ENCODE results near the gene FSTL1. TPM values are rescaled to one million over a fixed set of nuclear protein-coding genes. Genes with fewer than 3 reads are reported as not detected.

FSTL1 gene
- total and polyA plus RNA-seq, 2 experiments from 2014 or later, result 50.8 to 258 TPM

GRCh38 chr3:120410541-120410940 lies 40.3 kb downstream of the FSTL1 start:
- Histone ChIP-seq H4K20me1 (replicated peaks; ENCODE audit: insufficient read depth) (no peaks in the 10 kb centered on the region; the same call in 1 of the 2 replicates), H3K4me1 (ENCODE audit: insufficient read depth) (no peaks in the 10 kb centered on the region), H3K79me2 (replicated peaks; ENCODE audit: insufficient read depth) (no peaks in the 10 kb centered on the region), H3K4me3 (no peak overlapping the region), H3K27me3 (ENCODE audit: insufficient read depth) (no peaks in the 10 kb centered on the region), H3K9me2 (ENCODE audit: insufficient read depth) (no peaks in the 10 kb centered on the region), H3F3A (replicated peaks; ENCODE audit: low read depth) (no peaks in the 10 kb centered on the region), H2AFZ (no peak overlapping the region), H3K36me3 (ENCODE audit: insufficient read depth) (peaks cover 69% of the 10 kb centered on the region), H3K4me2 (no peak overlapping the region), H3K27ac (ENCODE audit: low read depth) (no peak overlapping the region)
- H3K4me1 Mint-ChIP-seq, result no peaks in the 10 kb centered on the region; the same call in 2 of the 3 replicates
- no peak for DNase-seq (ENCODE audit: low spot score)
- no peaks in the 10 kb centered on the region for H3K27me3 Mint-ChIP-seq (ENCODE audit: insufficient read depth, low read depth, poor library complexity)
- ATAC-seq, result no peak
- H3K36me3 Mint-ChIP-seq (ENCODE audit: low read depth), result peaks cover 93% of the 10 kb centered on the region
- no peak overlapping the region for H3K4me3 Mint-ChIP-seq
- H3K9me3 Mint-ChIP-seq, result no peaks in the 10 kb centered on the region; the same call in 2 of the 3 replicates
- TF ChIP-seq REST (IDR thresholded peaks at IDR 0.05; ENCODE audit: unreplicated experiment) (no peak), ZNF331 (CRISPR knock-in tag; IDR thresholded peaks at IDR 0.05; ENCODE audit: low read depth) (no peak), ZNF114 (CRISPR knock-in tag; IDR thresholded peaks at IDR 0.05) (no peak), CTCF (conservative IDR thresholded peaks at IDR 0.05; ENCODE audit: low read depth in 2 of 2) (no peak), EZH2phosphoT487 (IDR thresholded peaks at IDR 0.05; ENCODE audit: unreplicated experiment) (no peak), STAT1 (IDR thresholded peaks at IDR 0.05; ENCODE audit: unreplicated experiment) (no peak), ETS1 (IDR thresholded peaks at IDR 0.05) (no peak)
- no peak overlapping the region for H3K27ac Mint-ChIP-seq

GRCh38 chr3:120410116-120410515 lies 40.7 kb downstream of the FSTL1 start:
- H3K4me3 Mint-ChIP-seq, result no peak overlapping the region
- no peaks in the 10 kb centered on the region for H3K9me2 ChIP-seq (ENCODE audit: insufficient read depth)
- no peak overlapping the region for H2AFZ ChIP-seq
- no peak overlapping the region for H3K27ac ChIP-seq (ENCODE audit: low read depth)
- H3K27me3 ChIP-seq (ENCODE audit: insufficient read depth), result no peaks in the 10 kb centered on the region
- H3K4me2 ChIP-seq, result no peak overlapping the region
- ATAC-seq, result no peak
- no peak for DNase-seq (ENCODE audit: low spot score)
- peaks cover 91% of the 10 kb centered on the region for H3K36me3 Mint-ChIP-seq (ENCODE audit: low read depth)
- no peaks in the 10 kb centered on the region for H3K27me3 Mint-ChIP-seq (ENCODE audit: insufficient read depth, low read depth, poor library complexity)
- no peaks in the 10 kb centered on the region for H3K4me1 ChIP-seq (ENCODE audit: insufficient read depth)
- no peaks in the 10 kb centered on the region for H3K79me2 ChIP-seq (replicated peaks; ENCODE audit: insufficient read depth)
- H3F3A ChIP-seq (replicated peaks; ENCODE audit: low read depth), result no peaks in the 10 kb centered on the region
- no peaks in the 10 kb centered on the region; the same call in 1 of the 2 replicates for H4K20me1 ChIP-seq (replicated peaks; ENCODE audit: insufficient read depth)
- no peak overlapping the region for H3K27ac Mint-ChIP-seq
- H3K4me1 Mint-ChIP-seq, result no peaks in the 10 kb centered on the region; the same call in 2 of the 3 replicates
- H3K9me3 Mint-ChIP-seq, result no peaks in the 10 kb centered on the region
- H3K36me3 ChIP-seq (ENCODE audit: insufficient read depth), result peaks cover 72% of the 10 kb centered on the region
- H3K4me3 ChIP-seq, result no peak overlapping the region
- no peak for TF ChIP-seq CREB1 (CRISPR knock-in tag; IDR thresholded peaks at IDR 0.05; ENCODE audit: low read depth)
- TF ChIP-seq ETS1 (IDR thresholded peaks at IDR 0.05), result no peak
- TF ChIP-seq EZH2 (IDR thresholded peaks at IDR 0.05; ENCODE audit: low read depth, unreplicated experiment), result no peak

All from GM23338 (cell line).